Activated T-cell treated with anti-CD3 and anti-CD28 coated beads, Interleukin-2, amount 50 U/mL, for 1 hour (primary cell): Measurements from ENCODE around the gene KIAA1210.

Experiments
- DNase-seq: peaks from one replicate; pipeline ENCODE4 v3.0.0-alpha.2; 2020

The KIAA1210 gene

DNA sequence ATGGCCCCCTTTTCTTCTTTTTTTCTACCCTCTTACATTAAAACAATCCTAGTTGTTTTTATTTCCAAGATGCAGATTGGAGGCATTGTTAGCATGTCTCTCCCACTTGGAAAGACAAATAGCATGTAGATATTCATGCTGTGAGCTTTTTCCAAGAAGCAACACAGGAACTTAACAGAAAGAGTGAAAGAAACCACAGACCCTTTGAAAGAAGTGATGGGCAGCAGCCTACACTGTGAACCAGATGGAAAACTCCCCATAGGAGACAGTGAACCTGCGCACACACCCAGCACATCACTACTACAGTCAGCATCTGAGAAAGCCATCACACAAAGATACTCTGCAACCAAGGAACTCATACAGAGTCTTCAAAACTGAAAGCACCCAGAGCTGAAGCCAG, 37.0 kb downstream of the KIAA1210 start:
- DNase-seq = no peak

DNA sequence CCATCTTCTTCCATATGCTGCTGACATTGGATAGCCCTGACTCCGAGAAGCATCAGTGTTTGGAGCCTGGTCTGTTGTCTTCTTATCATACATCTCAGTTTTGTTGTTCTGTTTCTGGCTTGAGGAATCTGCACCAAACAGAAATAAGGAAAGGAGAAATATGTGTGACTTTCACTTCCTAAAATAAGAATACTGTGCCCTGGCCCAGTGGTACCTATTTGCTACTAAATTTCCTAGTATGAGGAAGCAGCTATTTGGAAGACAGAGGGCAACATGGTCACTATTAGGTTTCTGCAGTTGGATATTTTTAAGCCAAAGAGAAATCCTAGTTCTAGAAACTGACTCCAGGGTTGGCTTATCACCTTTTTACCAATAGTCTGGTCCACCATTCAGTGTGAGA, 38.0 kb downstream of the KIAA1210 start:
- no peak for DNase-seq

DNA sequence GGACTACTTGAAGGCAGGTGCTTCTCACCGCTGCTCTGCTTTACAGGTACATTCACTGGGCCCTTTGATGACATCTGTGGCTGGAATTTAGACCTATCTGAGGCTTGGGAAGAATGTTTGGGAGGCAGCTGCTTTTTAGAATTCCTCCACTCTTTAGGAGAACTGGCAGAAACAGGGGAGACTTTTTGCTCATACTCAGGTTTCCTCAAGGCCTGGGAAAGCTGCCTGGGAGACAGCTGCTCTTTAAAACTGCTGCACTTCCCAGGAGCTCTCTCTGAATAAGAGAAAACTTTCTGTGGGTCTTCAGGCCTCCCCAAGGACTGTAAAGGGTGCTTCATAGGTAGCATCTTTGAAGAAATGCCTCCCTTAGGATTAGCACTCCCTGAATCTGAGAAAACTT, 40.5 kb downstream of the KIAA1210 start:
- no peak for DNase-seq

DNA sequence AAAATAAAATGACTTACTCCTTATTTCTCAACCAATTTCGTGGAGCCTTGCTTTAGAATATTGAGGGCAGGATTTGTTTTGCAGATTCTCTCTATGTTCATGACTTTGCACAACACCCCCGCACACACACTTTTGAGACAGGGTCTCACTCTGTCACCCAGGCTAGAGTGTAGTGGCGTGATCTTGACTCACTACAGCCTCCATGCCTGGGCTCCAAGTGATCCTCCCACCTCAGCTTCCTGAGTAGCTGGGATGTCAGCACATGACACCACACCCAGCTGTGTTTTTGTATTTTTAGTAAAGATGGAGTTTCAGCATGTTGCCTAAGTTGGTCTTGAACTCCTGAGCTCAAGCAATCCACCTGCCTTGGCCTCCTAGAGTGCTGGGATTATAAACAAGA, 42.8 kb downstream of the KIAA1210 start:
- no peak for DNase-seq

GRCh38 chrX:119082278-119082677, 45.3 kb downstream of the KIAA1210 start:
- DNase-seq = no peak

- DNase-seq = no peak
Observed at GRCh38 chrX:119075270-119076025, 52.2 kb downstream of the KIAA1210 start.

GRCh38 chrX:119073911-119074310, 53.7 kb downstream of the KIAA1210 start:
- DNase-seq = no peak

DNA sequence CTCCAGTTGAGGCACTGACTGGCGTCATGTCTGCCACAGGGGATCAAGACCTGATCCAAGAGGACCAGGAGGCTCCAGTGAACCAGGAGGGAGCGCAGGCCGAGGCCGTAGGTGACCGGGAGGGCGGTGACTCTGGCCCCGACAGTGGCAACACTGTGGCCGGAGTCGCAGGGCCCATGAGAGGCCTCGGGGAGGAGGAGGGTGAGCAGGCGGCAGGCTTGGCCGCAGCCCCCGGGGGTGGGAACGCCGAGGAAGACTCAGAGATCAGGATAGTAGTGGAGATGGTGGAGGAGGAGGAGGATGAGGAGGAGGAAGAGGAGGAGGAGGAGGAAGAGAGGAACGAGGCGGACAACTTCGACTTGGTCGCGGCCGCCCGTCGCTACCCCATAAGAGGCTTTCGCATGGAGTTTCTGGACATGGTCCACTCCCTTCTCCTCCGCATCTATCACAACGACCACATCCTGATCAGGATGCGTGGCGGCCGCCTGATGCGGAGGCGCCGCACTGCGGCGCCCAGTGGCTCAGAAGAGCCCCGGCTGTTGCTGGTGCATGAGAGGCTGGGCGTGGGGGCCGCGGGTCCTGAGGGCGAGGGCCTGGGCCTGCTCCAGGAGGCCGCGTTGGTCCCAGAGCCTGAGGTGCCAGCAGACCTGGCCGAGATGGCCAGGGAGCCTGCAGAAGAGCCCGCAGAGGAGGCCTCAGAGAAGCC, 54.3 kb downstream of the KIAA1210 start:
- no peak for DNase-seq

GRCh38 chrX:119072744-119073143, 54.9 kb downstream of the KIAA1210 start, which contains the start of gene CT47C1:
CT47C1 (plus strand) TSS chrX:119072993; CDS start chrX:119073226, 233 bp downstream.
- DNase-seq = no peak

DNA sequence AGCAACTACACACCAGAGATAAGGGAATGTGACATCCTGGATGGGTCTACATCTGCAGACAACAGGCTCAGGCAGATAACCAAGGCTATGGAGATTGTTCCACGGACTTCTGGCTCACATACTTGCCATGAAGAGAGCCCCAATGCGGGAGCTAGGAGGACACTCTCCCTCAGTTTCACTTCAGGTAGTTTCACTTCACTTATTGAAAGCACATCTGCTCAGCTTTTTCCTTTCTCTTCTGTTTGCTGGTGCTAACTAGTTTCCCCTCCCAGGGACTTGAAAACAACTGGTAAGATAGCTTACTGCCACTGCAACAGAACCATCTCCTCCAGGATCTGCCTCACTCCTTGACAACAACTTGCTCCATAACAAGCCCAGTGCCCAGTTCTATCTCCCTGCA, 56.2 kb downstream of the KIAA1210 start:
- no peak for DNase-seq

GRCh38 chrX:119069762-119070161, 57.9 kb downstream of the KIAA1210 start:
- DNase-seq = no peak

- DNase-seq = no peak
Observed at GRCh38 chrX:119069128-119069527, 58.5 kb downstream of the KIAA1210 start.

- peak; percentile 37 for DNase-seq
Observed at GRCh38 chrX:119067023-119067739, 60.4 kb downstream of the KIAA1210 start.

DNA sequence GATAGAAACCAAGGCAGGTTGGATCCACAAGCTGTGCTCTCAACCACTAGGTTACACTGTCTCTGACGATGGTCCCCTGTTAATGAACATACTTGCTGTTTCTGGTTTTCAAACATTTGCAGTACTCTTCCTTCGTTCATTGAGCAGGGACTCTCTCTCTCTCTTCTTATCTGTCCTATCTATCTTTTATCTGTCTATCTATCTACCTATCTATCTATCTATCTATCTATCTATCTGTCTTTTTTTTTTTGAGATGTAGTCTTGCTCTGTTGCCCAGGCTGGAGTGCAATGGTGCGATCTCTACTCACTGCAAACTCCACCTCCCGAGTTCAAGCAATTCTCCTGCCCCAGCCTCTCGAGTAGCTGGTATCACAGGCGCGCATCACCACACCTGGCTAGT, 64.2 kb downstream of the KIAA1210 start:
- DNase-seq = no peak

GRCh38 chrX:119062750-119063374, 64.8 kb downstream of the KIAA1210 start:
- no peak for DNase-seq

DNA sequence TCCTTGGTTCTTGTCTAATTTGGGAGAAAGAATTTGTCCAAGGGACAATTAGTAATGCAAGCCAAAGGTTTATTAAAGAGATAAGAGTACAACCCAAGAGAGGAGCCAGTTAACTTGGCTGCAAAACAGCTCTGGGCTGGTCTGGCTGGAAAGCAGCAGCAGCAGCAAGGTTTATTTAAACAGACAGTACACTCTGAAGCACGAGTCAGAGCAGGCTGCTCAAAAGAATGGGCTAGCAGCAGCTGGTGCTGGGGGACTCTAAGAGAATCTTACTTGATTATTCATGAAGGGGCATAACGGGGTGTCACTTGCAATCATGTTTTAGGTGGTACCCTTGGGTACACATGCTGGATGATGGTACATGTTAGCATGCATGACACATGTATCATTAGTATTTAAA, 71.9 kb downstream of the KIAA1210 start:
- no peak for DNase-seq

DNA sequence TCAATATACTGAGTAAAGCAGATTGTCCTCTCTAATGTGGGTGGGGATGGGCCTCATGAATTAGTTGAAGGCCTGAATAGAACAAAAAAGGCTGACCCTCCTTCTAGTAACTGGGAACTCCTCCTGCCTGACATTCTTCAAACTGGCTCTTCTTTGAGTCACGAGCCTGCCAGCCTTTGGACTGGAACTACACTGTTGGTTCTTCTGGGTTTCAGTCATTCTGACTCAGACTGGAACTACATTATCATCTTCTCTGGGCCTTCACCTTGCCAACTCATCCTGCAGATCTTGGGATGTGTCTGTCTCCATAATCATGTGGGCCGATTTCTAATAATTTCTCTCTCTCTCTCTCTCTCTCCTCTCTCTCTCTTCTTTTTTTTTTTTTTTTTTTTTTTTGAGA, 81.7 kb downstream of the KIAA1210 start:
- no peak for DNase-seq

- DNase-seq = no peak
Observed at GRCh38 chrX:119042996-119043395, 84.6 kb downstream of the KIAA1210 start.

DNA sequence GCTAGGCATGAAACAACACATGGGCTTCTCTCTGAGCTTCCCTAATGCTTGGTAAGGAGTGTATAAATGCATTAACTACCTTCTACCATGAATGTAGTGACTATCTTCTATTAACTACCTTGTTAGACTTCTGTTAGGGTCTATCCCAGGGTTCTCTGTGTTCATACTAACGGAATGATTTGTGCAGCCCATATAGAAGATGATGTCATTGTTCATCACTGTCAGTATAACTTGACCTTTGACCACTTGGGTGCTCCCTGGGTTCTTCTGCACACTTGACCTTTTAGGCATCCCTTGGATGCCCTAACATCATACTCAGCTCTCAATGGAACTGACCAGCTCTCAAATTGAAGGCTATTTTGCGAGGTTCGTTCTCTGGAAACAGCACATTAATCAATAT, 85.6 kb downstream of the KIAA1210 start:
- DNase-seq = no peak

- DNase-seq = no peak
Observed at GRCh38 chrX:119041175-119041574, 86.4 kb downstream of the KIAA1210 start.

DNA sequence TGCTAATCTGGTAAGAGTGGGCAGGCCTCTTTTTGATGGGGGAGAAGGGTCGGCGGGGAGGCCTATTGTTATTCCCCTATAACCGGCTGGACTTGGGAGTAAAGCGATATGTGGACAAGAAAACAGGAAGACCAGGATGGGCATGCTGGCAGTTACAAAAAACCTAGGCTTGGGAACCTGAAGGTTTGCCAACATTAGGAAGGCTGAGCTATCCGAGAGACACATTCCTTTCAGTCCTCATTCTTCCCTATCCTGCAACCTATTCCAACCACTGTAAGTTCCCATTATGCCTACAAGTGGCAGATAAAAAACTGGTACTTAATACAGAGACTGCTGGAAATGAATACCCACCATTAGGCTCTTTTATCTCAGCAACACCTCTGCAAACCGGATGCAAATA, 87.2 kb downstream of the KIAA1210 start:
- no peak for DNase-seq

DNA sequence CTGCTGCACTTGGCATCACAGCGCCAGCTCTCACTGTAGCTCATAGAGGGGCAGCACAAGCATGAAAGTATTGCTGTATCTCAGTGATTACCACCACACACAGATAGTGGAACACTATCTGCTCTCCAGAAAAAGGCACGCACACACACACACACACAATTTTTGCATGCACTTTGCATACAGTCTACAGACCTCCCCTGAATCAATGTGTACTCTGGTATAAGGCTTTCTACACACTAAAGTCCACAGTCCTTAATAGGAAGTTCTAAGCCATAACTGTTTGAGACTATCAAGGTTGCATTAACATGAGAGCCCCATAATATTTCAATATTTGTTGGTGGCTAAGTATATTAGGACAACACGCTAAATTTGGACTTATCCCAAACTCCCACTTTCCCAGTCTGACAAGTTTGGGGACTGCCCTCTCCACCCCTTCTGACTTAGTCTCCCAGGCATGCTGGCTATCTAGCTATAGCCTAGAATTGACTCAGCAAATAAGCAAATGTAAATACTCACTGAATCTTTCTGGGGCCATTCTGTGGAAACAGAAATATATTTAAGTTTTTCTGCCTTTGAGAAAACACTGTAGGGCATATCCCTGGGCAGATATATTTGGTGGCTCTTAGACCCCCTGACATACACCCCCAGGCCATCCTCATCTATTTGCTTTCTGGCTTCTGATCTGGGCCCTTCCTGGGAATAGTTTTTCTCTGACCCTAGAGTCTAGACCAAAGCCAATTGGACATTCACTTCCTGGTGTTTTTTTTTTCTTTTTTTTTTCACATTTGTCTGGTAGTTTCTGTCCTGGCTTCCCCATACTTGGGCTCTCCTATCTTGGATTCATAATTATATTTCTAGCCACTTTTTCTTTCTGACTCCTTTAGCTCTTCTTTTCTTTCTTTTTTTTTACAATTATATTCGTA, 91.2 kb downstream of the KIAA1210 start:
- no peak for DNase-seq
